ENCODE results near the gene STK16. TPM values are rescaled to one million over a fixed set of nuclear protein-coding genes. Genes with fewer than 3 reads are reported as not detected.

Gene STK16
- polyA plus RNA-seq, 1 donor = 36.2 TPM

DNA sequence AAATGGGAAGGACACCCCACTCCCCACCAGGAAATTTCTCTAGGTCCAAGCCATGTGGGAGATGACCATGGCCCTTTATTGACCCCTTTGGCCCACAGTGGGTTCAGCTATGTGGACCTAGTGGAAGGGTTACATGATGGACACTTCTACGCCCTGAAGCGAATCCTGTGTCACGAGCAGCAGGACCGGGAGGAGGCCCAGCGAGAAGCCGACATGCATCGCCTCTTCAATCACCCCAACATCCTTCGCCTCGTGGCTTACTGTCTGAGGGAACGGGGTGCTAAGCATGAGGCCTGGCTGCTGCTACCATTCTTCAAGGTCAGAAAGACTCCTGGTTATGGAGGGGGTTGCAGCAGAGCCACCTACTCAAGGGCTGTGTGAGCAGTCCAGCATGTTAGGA, 1.3 kb downstream of the STK16 start:
- Histone ChIP-seq H3K4me3 (ENCODE audit: low read length) (no peak overlapping the region), H3K4me1 (ENCODE audit: control insufficient read depth, insufficient read depth, low read length) (peaks cover 54% of the 10 kb centered on the region), H3K27me3 (ENCODE audit: control insufficient read depth, insufficient read depth, low read length) (no peaks in the 10 kb centered on the region), H3K9me3 (ENCODE audit: control insufficient read depth, low read depth, low read length) (no peaks in the 10 kb centered on the region), H3K36me3 (ENCODE audit: control insufficient read depth, insufficient read depth, low read length) (peaks cover 18% of the 10 kb centered on the region), H3K27ac (ENCODE audit: low read length) (no peak overlapping the region)
- no CpG with 5 or more reads among the region's 10 CpGs for WGBS (ENCODE audit: insufficient coverage, low lambda C conversion rate)
- DNase-seq = no peak

DNA sequence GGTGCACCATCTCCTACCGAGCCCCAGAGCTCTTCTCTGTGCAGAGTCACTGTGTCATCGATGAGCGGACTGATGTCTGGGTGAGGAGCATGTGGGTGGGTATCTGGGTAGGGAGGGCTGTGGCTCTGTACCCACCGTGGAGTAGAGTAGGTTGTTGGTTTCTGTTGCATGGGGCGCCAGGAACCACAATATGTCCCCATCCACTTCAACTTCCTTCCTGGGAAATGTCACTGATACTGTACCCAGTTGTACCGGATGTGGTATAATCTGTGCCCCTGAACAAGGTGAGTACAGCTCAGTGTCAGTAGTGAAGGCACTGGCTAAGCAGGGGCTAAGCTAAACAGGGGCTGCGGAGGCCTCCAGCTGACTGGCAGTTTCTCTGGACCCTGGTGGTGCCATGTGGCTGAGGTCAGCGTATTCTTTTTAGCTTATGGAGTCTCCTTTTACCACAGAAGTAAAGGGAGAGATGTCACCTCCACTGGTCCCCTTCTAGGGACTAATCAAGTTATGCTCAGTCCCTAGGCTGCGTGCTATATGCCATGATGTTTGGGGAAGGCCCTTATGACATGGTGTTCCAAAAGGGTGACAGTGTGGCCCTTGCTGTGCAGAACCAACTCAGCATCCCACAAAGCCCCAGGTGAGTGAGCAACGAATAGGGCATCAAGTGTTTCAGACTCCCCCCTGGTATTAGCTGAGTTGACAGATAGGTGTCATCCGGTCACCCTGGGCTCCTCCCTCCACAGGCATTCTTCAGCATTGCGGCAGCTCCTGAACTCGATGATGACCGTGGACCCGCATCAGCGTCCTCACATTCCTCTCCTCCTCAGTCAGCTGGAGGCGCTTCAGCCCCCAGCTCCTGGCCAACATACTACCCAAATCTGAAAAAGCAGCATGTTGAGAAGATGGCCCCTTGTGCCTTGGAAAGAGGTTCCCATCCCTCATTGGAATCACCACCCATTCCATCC, 2.7 kb downstream of the STK16 start:
- Histone ChIP-seq H3K4me1 (ENCODE audit: control insufficient read depth, insufficient read depth, low read length) (peaks cover 67% of the 10 kb centered on the region), H3K27ac (ENCODE audit: low read length) (peak overlapping the region; percentile 93), H3K36me3 (ENCODE audit: control insufficient read depth, insufficient read depth, low read length) (peaks cover 18% of the 10 kb centered on the region), H3K9me3 (ENCODE audit: control insufficient read depth, low read depth, low read length) (no peaks in the 10 kb centered on the region), H3K4me3 (ENCODE audit: low read length) (no peak overlapping the region), H3K27me3 (ENCODE audit: control insufficient read depth, insufficient read depth, low read length) (peaks cover 11% of the 10 kb centered on the region)
- no CpG with 5 or more reads among the region's 17 CpGs for WGBS (ENCODE audit: insufficient coverage, low lambda C conversion rate)
- DNase-seq = no peak

DNA sequence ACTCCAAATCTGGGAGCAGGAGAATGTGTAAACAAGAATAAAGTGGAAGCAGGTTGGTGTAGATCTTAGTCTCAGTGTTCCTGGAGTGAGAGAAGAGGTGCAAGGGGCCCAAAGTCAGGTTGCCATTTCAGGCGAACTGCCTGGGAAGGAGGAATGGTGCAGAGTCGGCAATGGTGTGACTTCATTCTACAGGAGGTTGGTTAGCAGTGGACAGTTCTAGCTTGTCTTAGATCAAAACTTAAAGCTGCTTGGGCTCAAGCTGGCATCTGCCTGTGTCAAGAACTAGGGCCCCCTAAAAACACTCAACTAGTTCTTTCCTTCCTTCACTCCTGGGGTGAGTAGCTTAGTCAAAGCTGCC, 3.5 kb downstream of the STK16 start:
- Histone ChIP-seq H3K4me3 (ENCODE audit: low read length) (no peak overlapping the region), H3K36me3 (ENCODE audit: control insufficient read depth, insufficient read depth, low read length) (peaks cover 18% of the 10 kb centered on the region), H3K9me3 (ENCODE audit: control insufficient read depth, low read depth, low read length) (no peaks in the 10 kb centered on the region), H3K27me3 (ENCODE audit: control insufficient read depth, insufficient read depth, low read length) (peaks cover 19% of the 10 kb centered on the region), H3K4me1 (ENCODE audit: control insufficient read depth, insufficient read depth, low read length) (peaks cover 71% of the 10 kb centered on the region), H3K27ac (ENCODE audit: low read length) (peak overlapping the region; percentile 93)
- WGBS (ENCODE audit: insufficient coverage, low lambda C conversion rate) = no CpG with 5 or more reads among the region's 2 CpGs
- DNase-seq = no peak

DNA sequence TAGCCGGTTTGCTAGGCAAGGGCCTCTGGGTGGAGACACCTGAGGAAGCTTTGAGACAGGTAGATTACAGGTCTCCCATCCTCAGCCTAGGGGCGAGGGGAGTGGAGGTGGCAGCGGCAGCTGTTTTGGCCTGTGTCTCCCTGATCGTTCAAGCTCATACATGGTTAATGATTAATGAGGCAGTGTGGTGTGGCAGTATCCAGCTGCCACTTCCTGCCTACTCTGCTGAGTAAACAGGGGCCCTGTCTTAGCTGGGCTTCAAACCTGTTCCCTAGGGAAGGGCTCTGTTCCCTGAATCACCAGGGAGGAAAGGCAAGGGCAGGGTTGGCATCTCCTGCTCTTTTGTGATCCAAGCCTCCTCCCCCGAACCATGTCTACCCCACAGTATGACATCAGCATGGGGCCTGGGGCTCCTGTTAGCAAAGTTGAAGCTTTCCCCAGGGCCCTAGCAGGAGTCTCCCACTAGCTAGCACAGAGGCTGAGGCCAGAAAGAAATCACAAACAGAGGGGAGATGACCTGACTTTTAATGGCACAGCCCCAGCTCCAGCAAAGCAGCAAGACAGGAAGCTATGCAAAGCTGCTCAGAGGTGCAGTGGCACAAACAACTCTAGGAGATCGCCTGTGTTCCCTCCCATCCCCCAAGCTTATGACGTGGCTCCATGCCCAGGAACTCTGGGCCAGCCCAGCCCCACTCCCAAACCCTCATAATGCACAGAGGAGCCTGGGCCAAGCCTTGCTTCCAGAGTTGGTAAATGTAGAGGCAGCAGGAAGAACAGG, 4.1 kb downstream of the STK16 start:
- Histone ChIP-seq H3K27ac (ENCODE audit: low read length) (peak overlapping the region; percentile 93), H3K36me3 (ENCODE audit: control insufficient read depth, insufficient read depth, low read length) (peaks cover 18% of the 10 kb centered on the region), H3K4me3 (ENCODE audit: low read length) (no peak overlapping the region), H3K4me1 (ENCODE audit: control insufficient read depth, insufficient read depth, low read length) (peaks cover 71% of the 10 kb centered on the region), H3K27me3 (ENCODE audit: control insufficient read depth, insufficient read depth, low read length) (peaks cover 25% of the 10 kb centered on the region), H3K9me3 (ENCODE audit: control insufficient read depth, low read depth, low read length) (no peaks in the 10 kb centered on the region)
- DNase-seq = peak; percentile 91 to 96
- no CpG with 5 or more reads among the region's 7 CpGs for WGBS (ENCODE audit: insufficient coverage, low lambda C conversion rate)

DNA sequence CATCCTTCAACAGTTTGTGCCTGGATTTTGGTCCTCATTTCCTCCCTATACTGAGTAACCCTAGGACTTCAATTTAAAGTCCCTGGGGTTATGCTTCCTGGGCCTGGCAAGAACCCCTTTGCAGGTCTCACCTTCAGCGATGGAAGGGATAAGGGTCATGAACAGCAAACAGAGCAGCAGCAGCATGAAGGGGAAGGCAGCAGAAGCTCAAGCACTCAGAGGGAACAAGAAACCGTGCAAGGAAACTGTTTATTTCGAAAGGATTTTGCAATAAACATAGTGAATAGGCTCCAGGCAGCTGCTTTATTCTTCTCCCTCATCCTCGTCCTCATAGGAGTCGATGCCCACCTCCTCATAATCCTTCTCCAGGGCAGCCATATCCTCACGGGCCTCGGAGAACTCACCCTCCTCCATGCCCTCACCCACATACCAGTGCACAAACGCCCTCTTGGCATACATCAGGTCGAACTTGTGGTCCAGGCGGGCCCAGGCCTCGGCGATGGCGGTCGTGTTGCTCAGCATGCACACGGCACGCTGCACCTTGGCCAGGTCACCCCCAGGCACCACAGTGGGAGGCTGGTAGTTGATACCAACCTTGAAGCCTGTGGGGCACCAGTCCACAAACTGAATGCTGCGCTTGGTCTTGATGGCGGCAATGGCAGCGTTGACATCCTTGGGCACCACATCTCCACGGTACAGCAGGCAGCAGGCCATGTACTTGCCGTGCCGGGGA, 4.9 kb downstream of the STK16 start:
- Histone ChIP-seq H3K4me3 (ENCODE audit: low read length) (no peak overlapping the region), H3K9me3 (ENCODE audit: control insufficient read depth, low read depth, low read length) (no peaks in the 10 kb centered on the region)
- no CpG with 5 or more reads among the region's 22 CpGs for WGBS (ENCODE audit: insufficient coverage, low lambda C conversion rate)

DNA sequence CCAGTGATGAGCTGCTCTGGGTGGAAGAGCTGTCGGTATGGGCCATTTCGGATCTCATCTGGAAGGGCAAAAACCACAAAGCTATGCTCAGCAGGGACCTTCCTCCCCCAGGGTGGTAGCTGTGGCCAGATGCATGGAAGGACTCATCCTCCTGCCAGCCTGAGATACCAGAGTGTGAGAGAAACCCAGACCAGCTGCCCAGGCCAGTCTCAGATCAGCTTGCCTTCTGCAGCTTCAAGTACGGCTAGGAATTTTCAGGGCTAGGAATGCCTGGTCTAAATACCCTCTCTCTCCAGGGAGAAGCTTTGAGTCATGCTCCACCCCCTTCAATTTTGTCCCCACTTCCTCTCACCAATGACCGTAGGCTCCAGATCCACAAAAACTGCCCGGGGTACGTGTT, 6.4 kb downstream of the STK16 start:
- Histone ChIP-seq H3K36me3 (ENCODE audit: control insufficient read depth, insufficient read depth, low read length) (peaks cover 18% of the 10 kb centered on the region), H3K4me3 (ENCODE audit: low read length) (no peak overlapping the region), H3K27ac (ENCODE audit: low read length) (no peak overlapping the region), H3K27me3 (ENCODE audit: control insufficient read depth, insufficient read depth, low read length) (peaks cover 46% of the 10 kb centered on the region), H3K4me1 (ENCODE audit: control insufficient read depth, insufficient read depth, low read length) (peaks cover 62% of the 10 kb centered on the region), H3K9me3 (ENCODE audit: control insufficient read depth, low read depth, low read length) (no peaks in the 10 kb centered on the region)
- 60% methylated on average over 1 of the region's 6 CpGs for WGBS (ENCODE audit: insufficient coverage, low lambda C conversion rate)
- no peak for DNase-seq

More for the DNA sequence above, 4.9 kb downstream of the STK16 start:
- peak overlapping the region; percentile 93 for H3K27ac ChIP-seq (ENCODE audit: low read length)
- H3K27me3 ChIP-seq (ENCODE audit: control insufficient read depth, insufficient read depth, low read length) = peaks cover 33% of the 10 kb centered on the region
- H3K4me1 ChIP-seq (ENCODE audit: control insufficient read depth, insufficient read depth, low read length) = peaks cover 71% of the 10 kb centered on the region
- peaks cover 18% of the 10 kb centered on the region for H3K36me3 ChIP-seq (ENCODE audit: control insufficient read depth, insufficient read depth, low read length)
- no peak for DNase-seq

DNA sequence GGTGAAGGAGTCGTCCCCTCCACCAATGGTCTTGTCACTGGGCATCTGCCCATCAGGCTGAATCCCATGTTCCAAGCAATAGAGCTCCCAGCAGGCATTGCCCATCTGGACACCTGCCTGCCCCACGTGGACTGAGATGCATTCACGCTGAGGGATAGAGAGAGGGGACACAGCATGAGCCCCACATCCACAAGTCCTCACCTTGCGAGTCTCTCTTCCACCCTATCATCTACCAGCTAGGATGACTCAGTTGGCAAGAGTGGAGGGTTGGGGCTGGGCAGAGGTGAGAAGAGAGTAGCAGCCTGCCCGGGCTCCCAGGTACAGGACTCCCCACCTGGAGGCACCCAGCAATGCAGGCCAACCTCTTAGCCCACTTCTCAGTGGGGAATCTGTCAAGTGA, 6.8 kb downstream of the STK16 start:
- Histone ChIP-seq H3K4me1 (ENCODE audit: control insufficient read depth, insufficient read depth, low read length) (peaks cover 59% of the 10 kb centered on the region), H3K27ac (ENCODE audit: low read length) (no peak overlapping the region), H3K36me3 (ENCODE audit: control insufficient read depth, insufficient read depth, low read length) (peaks cover 18% of the 10 kb centered on the region), H3K9me3 (ENCODE audit: control insufficient read depth, low read depth, low read length) (no peaks in the 10 kb centered on the region), H3K4me3 (ENCODE audit: low read length) (peak overlapping the region; percentile 45), H3K27me3 (ENCODE audit: control insufficient read depth, insufficient read depth, low read length) (peaks cover 46% of the 10 kb centered on the region)
- no peak for DNase-seq
- no CpG with 5 or more reads among the region's 5 CpGs for WGBS (ENCODE audit: insufficient coverage, low lambda C conversion rate)

DNA sequence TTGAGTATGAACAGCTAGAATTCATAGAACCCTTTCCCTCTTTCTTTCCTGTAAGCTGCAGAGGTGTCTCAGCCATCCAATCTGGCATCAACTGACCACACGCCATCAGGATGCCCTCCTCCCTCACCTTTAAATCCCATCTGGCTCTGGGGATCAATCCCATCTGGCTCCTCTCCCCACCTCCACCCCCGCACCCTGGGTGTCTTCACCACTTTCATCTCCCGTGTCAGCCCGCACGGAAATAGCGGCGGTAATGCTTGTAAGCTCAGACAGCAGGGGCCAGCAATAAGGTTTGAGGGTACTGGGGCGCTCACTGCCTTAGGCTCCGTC, 7.3 kb downstream of the STK16 start:
- Histone ChIP-seq H3K27ac (ENCODE audit: low read length) (no peak overlapping the region), H3K9me3 (ENCODE audit: control insufficient read depth, low read depth, low read length) (no peaks in the 10 kb centered on the region), H3K27me3 (ENCODE audit: control insufficient read depth, insufficient read depth, low read length) (peaks cover 46% of the 10 kb centered on the region), H3K36me3 (ENCODE audit: control insufficient read depth, insufficient read depth, low read length) (peaks cover 17% of the 10 kb centered on the region), H3K4me3 (ENCODE audit: low read length) (peak overlapping the region; percentile 45), H3K4me1 (ENCODE audit: control insufficient read depth, insufficient read depth, low read length) (peaks cover 54% of the 10 kb centered on the region)
- no CpG with 5 or more reads among the region's 9 CpGs for WGBS (ENCODE audit: insufficient coverage, low lambda C conversion rate)
- DNase-seq = peak in 1 of 2 donors; percentile 19

DNA sequence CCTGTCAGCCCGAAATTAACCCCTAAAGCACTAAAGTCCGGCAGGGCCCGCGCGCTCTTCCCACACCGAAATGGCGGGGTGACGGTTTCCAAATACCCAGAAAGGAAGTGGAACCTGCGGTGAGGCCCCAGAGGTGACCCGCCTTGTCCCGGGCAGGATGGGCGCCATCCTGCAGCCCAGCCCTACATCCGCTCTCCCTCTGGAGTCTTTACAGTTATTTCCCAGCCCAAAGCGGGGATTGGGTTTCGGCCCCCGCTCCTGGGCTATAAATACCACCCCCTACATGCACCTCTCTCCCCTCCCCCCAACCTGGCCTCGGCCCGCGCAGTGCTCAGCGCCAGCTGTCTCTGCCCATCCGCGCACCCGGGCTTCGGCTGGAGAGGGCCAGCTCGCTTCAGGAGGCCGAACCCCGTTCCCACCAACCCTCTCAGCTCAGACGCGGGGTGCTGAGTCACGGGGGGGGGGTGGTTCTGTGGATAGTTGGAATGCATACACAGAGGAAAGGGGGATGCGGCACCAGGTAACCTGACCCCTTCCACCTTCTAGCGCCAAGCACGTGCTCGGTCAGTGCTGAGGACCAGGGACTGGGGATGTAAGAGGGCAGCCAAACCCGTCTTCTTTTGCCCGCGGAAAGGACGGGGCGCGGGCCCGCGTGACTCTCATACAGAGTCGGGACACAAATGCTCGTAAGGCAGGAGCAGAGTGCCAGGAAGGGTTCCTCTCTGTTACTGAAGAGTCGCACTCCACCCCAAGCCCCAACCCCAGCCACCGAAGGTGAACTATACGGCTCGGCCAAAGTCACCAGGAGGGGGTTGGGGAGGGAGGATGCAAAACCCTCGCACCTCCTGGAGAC, 7.8 kb downstream of the STK16 start, which contains the start of gene TUBA4B:
Gene TUBA4B (plus strand): TSS at position 344 of the 853 bp plus-strand sequence. CDS start 165 bp downstream, at position 509.
- Histone ChIP-seq H3K4me3 (ENCODE audit: low read length) (peak within 1 kb of the TSS; percentile 45), H3K4me1 (ENCODE audit: control insufficient read depth, insufficient read depth, low read length) (peaks cover 48% of the 10 kb centered on the region), H3K27ac (ENCODE audit: low read length) (peak within 1 kb of the TSS; percentile 15), H3K36me3 (ENCODE audit: control insufficient read depth, insufficient read depth, low read length) (peaks cover 11% of the 10 kb centered on the region), H3K27me3 (ENCODE audit: control insufficient read depth, insufficient read depth, low read length) (peaks cover 46% of the 10 kb centered on the region), H3K9me3 (ENCODE audit: control insufficient read depth, low read depth, low read length) (no peaks in the 10 kb centered on the region)
- WGBS (ENCODE audit: insufficient coverage, low lambda C conversion rate) = no CpG with 5 or more reads among the region's 49 CpGs
- DNase-seq = peak in 1 of 2 donors; percentile 49

Measured in large intestine (tissue), 3 donors.